Body of pancreas (tissue), 4 donors: Measurements from ENCODE around the gene PCK2.
A peak's percentile ranks its signal among the peaks of the same experiment; 100 is the strongest.

ENCODE experiments used
- POLR2A ChIP-seq, 3 donors: fragments of 450-650 bp; IDR thresholded peaks; one replicate each; pipeline ENCODE4 v1.6.1; 2016; ENCODE audit warnings: antibody characterized with exemption in 3 of 3, mild to moderate bottlenecking in 2 of 3
- TF ChIP-seq, protein P1 (sequence below), 7 experiments: fragments of 450-650 bp in 4 of 7; fragments of 200-600 bp in 3 of 7; sonication (generic) in 3 of 7; IDR thresholded peaks; one replicate each; pipeline ENCODE4 v1.5.1; 2016 to 2019; ENCODE audit warnings: antibody characterized with exemption in 7 of 7

DNA sequence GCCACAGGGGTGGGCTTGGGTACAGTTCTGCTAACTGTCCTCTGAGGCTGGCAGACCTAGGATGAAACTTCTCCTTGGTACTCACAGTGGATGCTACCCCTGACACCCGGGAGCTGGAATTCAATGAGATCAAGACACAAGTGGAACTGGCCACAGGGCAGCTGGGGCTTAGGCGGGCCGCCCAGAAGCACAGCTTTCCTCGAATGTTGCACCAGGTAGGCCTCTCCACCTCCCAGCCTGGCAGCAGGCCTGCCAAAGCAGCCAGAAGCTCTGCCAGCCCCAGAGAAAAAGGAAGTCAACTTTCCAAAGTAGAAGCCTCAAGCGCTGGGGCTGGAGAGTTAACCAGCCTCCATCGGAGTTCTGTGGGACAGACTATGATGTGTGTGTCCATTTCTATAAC lies 23.1 kb downstream of the PCK2 start:
- TF ChIP-seq, protein P1, sequence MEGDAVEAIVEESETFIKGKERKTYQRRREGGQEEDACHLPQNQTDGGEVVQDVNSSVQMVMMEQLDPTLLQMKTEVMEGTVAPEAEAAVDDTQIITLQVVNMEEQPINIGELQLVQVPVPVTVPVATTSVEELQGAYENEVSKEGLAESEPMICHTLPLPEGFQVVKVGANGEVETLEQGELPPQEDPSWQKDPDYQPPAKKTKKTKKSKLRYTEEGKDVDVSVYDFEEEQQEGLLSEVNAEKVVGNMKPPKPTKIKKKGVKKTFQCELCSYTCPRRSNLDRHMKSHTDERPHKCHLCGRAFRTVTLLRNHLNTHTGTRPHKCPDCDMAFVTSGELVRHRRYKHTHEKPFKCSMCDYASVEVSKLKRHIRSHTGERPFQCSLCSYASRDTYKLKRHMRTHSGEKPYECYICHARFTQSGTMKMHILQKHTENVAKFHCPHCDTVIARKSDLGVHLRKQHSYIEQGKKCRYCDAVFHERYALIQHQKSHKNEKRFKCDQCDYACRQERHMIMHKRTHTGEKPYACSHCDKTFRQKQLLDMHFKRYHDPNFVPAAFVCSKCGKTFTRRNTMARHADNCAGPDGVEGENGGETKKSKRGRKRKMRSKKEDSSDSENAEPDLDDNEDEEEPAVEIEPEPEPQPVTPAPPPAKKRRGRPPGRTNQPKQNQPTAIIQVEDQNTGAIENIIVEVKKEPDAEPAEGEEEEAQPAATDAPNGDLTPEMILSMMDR (IDR thresholded peaks at IDR 0.05), result no peak
- peak in 2 of 3 donors; percentile 11 to 12 for TF ChIP-seq POLR2A (IDR thresholded peaks at IDR 0.05)
